ENCODE measurements around the gene CAMP.

Gene CAMP

DNA sequence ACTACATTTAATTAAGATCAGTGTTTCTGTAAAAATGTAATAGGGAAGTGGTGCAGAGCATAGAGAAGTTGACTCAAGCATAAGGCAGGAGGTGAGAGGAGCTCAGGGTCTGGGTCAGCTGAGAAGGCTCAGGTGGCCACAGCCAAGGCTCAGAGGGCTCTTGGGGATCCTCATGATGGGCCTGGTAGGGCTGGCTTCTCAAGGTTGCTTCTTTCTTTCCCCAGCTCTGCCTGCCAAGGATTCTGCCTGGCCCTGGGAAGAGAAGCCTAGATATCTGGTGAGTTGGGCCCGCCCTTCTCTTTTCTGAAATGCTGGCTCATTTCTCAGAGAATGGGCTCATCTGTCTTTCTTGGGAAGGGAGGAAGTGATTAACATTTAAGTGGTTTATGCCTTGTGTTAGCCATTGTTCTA lies 24.1 kb downstream of the CAMP start:
- H3K4me3 ChIP-seq (ENCODE audit: low read length): no peak overlapping the region
- no peak for DNase-seq (ENCODE audit: low read depth)
- TF ChIP-seq, protein P1, sequence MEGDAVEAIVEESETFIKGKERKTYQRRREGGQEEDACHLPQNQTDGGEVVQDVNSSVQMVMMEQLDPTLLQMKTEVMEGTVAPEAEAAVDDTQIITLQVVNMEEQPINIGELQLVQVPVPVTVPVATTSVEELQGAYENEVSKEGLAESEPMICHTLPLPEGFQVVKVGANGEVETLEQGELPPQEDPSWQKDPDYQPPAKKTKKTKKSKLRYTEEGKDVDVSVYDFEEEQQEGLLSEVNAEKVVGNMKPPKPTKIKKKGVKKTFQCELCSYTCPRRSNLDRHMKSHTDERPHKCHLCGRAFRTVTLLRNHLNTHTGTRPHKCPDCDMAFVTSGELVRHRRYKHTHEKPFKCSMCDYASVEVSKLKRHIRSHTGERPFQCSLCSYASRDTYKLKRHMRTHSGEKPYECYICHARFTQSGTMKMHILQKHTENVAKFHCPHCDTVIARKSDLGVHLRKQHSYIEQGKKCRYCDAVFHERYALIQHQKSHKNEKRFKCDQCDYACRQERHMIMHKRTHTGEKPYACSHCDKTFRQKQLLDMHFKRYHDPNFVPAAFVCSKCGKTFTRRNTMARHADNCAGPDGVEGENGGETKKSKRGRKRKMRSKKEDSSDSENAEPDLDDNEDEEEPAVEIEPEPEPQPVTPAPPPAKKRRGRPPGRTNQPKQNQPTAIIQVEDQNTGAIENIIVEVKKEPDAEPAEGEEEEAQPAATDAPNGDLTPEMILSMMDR (conservative IDR thresholded peaks at IDR 0.05; ENCODE audit: low read depth, low read length): no peak

GRCh38 chr3:48248095-48248850 lies 25.0 kb downstream of the CAMP start:
- TF ChIP-seq, protein P1 (conservative IDR thresholded peaks at IDR 0.05; ENCODE audit: low read depth, low read length): no peak
- H3K4me3 ChIP-seq (ENCODE audit: low read length): no peak overlapping the region
- no peak for DNase-seq (ENCODE audit: low read depth)

- TF ChIP-seq, protein P1 (conservative IDR thresholded peaks at IDR 0.05; ENCODE audit: low read depth, low read length): no peak
- no peak for DNase-seq (ENCODE audit: low read depth)
- no peak overlapping the region for H3K4me3 ChIP-seq (ENCODE audit: low read length)
Measured at GRCh38 chr3:48256557-48256956, 33.3 kb downstream of the CAMP start.

GRCh38 chr3:48258530-48258929 lies 35.2 kb downstream of the CAMP start:
- TF ChIP-seq, protein P1 (conservative IDR thresholded peaks at IDR 0.05; ENCODE audit: low read depth, low read length): no peak
- no peak overlapping the region for H3K4me3 ChIP-seq (ENCODE audit: low read length)
- DNase-seq (ENCODE audit: low read depth): no peak

DNA sequence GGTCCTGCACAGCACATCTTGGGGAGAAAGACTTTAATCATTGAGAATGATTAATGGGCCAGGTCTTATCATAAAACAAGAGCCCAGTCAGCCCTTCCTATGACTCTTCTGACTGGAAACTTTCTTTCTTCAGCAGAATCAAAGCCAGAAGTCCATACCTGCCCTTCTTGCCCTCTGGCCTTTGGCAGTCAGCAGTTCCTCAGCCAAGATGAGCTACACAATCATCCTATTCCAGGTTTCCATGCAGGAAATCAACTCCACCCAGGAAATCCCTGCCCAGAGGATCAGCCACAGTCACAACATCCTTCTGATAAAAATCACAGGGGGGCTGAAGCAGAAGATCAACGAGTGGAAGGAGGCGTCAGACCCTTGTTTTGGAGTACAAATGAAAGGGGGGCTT lies 44.5 kb downstream of the CAMP start:
- no peak for DNase-seq (ENCODE audit: low read depth)
- no peak overlapping the region for H3K4me3 ChIP-seq (ENCODE audit: low read length)

GRCh38 chr3:48268381-48268935 lies 45.2 kb downstream of the CAMP start:
- H3K4me3 ChIP-seq (ENCODE audit: low read length): no peak overlapping the region
- peak; percentile 69 for DNase-seq (ENCODE audit: low read depth)

More for the DNA sequence above, 44.5 kb downstream of the CAMP start:
- TF ChIP-seq, protein P1 (conservative IDR thresholded peaks at IDR 0.05; ENCODE audit: low read depth, low read length): no peak

More at GRCh38 chr3:48268381-48268935, 45.2 kb downstream of the CAMP start:
- TF ChIP-seq, protein P1 (conservative IDR thresholded peaks at IDR 0.05; ENCODE audit: low read depth, low read length): no peak
